ENCODE data around the gene CWC25. TPM values are rescaled to one million over a fixed set of nuclear protein-coding genes. Genes with fewer than 3 reads are reported as not detected.

Gene CWC25
- total and polyA plus RNA-seq, 2 of the 13 experiments (the other 11 are each of a cell fraction or from before 2014, with no cell fraction given), result 15.6 to 22.7 TPM

DNA sequence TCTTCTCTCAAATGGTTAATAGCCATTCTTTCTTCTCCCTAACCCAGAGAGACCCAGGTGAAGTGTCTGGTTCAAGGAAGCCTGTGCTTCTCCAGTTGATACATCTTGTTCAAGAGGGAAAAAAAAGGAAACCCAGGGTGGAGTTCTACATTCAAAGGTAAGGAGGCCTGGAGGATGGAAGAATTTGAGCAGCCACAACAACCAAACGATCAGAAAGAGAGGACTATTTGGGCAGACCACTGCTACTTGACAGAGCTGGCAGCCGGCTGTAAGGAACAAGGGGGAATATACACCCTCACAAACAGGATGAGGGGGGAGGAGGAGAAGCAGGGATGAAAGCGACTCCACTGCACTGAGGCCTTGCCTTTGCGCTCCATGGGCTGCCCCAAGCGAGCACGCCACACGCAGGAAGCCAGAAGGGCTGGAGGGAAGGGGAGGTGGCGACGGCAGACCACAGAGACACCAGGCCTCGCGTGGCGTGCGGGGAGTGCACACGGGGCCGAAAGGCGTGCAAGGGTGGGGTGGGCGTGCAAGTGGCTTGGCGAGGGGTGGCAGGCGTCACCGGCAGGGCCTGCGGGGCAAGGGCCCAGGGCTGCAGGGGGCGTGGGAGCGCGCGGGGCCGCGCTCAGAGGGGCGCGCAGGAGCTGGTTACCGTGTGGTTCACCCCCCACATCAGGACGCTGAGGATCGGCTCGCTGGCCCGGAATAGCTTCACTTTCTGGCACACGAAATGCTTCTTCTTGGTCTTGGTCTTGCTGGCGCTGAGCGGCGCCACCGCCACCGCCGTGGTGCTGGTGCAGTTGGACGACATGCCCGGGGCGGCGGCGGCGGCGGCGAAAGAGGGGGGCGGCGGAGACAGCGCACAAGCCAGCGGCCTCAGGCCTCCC lies 26.3 kb downstream of the CWC25 start (continued):
- TF ChIP-seq ZNF577 (CRISPR knock-in tag; IDR thresholded peaks at IDR 0.05; ENCODE audit: borderline replicate concordance, low read depth) (no peak), CHCHD3 (CRISPR knock-in tag; IDR thresholded peaks at IDR 0.05) (0 out of 2 replicates have a peak, but pooled peaks have one; percentile 84), RELA (CRISPR knock-in tag; IDR thresholded peaks at IDR 0.05) (no peak), MATR3 (CRISPR knock-in tag; IDR thresholded peaks at IDR 0.05) (no peak), ZNF660 (CRISPR knock-in tag; IDR thresholded peaks at IDR 0.05; ENCODE audit: borderline replicate concordance, low read depth) (no peak), PRDM10 (CRISPR knock-in tag; IDR thresholded peaks at IDR 0.05; ENCODE audit: low read depth) (peak; percentile 90), NR3C1 (CRISPR knock-in tag; IDR thresholded peaks at IDR 0.05) (no peak)
- TF ChIP-seq, protein P1, sequence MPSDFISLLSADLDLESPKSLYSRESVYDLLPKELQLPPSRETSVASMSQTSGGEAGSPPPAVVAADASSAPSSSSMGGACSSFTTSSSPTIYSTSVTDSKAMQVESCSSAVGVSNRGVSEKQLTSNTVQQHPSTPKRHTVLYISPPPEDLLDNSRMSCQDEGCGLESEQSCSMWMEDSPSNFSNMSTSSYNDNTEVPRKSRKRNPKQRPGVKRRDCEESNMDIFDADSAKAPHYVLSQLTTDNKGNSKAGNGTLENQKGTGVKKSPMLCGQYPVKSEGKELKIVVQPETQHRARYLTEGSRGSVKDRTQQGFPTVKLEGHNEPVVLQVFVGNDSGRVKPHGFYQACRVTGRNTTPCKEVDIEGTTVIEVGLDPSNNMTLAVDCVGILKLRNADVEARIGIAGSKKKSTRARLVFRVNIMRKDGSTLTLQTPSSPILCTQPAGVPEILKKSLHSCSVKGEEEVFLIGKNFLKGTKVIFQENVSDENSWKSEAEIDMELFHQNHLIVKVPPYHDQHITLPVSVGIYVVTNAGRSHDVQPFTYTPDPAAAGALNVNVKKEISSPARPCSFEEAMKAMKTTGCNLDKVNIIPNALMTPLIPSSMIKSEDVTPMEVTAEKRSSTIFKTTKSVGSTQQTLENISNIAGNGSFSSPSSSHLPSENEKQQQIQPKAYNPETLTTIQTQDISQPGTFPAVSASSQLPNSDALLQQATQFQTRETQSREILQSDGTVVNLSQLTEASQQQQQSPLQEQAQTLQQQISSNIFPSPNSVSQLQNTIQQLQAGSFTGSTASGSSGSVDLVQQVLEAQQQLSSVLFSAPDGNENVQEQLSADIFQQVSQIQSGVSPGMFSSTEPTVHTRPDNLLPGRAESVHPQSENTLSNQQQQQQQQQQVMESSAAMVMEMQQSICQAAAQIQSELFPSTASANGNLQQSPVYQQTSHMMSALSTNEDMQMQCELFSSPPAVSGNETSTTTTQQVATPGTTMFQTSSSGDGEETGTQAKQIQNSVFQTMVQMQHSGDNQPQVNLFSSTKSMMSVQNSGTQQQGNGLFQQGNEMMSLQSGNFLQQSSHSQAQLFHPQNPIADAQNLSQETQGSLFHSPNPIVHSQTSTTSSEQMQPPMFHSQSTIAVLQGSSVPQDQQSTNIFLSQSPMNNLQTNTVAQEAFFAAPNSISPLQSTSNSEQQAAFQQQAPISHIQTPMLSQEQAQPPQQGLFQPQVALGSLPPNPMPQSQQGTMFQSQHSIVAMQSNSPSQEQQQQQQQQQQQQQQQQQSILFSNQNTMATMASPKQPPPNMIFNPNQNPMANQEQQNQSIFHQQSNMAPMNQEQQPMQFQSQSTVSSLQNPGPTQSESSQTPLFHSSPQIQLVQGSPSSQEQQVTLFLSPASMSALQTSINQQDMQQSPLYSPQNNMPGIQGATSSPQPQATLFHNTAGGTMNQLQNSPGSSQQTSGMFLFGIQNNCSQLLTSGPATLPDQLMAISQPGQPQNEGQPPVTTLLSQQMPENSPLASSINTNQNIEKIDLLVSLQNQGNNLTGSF (CRISPR knock-in tag; IDR thresholded peaks at IDR 0.05), result peak; percentile 77; the same call in 1 of the 2 replicates
- TF ChIP-seq, protein P2, sequence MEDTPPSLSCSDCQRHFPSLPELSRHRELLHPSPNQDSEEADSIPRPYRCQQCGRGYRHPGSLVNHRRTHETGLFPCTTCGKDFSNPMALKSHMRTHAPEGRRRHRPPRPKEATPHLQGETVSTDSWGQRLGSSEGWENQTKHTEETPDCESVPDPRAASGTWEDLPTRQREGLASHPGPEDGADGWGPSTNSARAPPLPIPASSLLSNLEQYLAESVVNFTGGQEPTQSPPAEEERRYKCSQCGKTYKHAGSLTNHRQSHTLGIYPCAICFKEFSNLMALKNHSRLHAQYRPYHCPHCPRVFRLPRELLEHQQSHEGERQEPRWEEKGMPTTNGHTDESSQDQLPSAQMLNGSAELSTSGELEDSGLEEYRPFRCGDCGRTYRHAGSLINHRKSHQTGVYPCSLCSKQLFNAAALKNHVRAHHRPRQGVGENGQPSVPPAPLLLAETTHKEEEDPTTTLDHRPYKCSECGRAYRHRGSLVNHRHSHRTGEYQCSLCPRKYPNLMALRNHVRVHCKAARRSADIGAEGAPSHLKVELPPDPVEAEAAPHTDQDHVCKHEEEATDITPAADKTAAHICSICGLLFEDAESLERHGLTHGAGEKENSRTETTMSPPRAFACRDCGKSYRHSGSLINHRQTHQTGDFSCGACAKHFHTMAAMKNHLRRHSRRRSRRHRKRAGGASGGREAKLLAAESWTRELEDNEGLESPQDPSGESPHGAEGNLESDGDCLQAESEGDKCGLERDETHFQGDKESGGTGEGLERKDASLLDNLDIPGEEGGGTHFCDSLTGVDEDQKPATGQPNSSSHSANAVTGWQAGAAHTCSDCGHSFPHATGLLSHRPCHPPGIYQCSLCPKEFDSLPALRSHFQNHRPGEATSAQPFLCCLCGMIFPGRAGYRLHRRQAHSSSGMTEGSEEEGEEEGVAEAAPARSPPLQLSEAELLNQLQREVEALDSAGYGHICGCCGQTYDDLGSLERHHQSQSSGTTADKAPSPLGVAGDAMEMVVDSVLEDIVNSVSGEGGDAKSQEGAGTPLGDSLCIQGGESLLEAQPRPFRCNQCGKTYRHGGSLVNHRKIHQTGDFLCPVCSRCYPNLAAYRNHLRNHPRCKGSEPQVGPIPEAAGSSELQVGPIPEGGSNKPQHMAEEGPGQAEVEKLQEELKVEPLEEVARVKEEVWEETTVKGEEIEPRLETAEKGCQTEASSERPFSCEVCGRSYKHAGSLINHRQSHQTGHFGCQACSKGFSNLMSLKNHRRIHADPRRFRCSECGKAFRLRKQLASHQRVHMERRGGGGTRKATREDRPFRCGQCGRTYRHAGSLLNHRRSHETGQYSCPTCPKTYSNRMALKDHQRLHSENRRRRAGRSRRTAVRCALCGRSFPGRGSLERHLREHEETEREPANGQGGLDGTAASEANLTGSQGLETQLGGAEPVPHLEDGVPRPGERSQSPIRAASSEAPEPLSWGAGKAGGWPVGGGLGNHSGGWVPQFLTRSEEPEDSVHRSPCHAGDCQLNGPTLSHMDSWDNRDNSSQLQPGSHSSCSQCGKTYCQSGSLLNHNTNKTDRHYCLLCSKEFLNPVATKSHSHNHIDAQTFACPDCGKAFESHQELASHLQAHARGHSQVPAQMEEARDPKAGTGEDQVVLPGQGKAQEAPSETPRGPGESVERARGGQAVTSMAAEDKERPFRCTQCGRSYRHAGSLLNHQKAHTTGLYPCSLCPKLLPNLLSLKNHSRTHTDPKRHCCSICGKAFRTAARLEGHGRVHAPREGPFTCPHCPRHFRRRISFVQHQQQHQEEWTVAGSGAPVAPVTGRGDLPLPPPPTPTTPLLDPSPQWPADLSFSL (CRISPR knock-in tag; IDR thresholded peaks at IDR 0.05), result no peak
- TF ChIP-seq, protein P3, sequence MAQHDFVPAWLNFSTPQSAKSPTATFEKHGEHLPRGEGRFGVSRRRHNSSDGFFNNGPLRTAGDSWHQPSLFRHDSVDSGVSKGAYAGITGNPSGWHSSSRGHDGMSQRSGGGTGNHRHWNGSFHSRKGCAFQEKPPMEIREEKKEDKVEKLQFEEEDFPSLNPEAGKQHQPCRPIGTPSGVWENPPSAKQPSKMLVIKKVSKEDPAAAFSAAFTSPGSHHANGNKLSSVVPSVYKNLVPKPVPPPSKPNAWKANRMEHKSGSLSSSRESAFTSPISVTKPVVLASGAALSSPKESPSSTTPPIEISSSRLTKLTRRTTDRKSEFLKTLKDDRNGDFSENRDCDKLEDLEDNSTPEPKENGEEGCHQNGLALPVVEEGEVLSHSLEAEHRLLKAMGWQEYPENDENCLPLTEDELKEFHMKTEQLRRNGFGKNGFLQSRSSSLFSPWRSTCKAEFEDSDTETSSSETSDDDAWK (CRISPR knock-in tag; IDR thresholded peaks at IDR 0.05), result no peak

All from HepG2 (cell line).